ENCODE measurements around the gene STK32B. TPM values are rescaled to one million over a fixed set of nuclear protein-coding genes. Genes with fewer than 3 reads are reported as not detected.
A peak's percentile ranks its signal among the peaks of the same experiment; 100 is the strongest.

Gene STK32B
- total and polyA plus RNA-seq, 2 of the 4 experiments (the other 2 are of a cell fraction), result 5.5 to 6.3 TPM

GRCh38 chr4:5118091-5118786 is 67.0 kb downstream of the STK32B start:
- BruUV-seq (replicated peaks), result no TSS peak

More at GRCh38 chr4:5118091-5118786, 67.0 kb downstream of the STK32B start:
- in situ Hi-C loops (cut with MboI; ENCODE audit: low sequenced_read_pairs), result no loop called here
- Histone ChIP-seq H3K56ac (ENCODE audit: extremely low read depth, insufficient read depth, low read length) (no peak overlapping the region), H2BK15ac (ENCODE audit: low read depth, low read length) (peak overlapping the region; percentile 21; the same call in 1 of the 3 replicates), H3K14ac (replicated peaks; ENCODE audit: low read depth, low read length) (no peak overlapping the region), H3K9ac (ENCODE audit: low read depth, low read length) (no peak overlapping the region), H4K8ac (ENCODE audit: low read depth in 2 of 2, low read length in 2 of 2) (no peak overlapping the region), H2AFZ (replicated peaks; ENCODE audit: low read length, poor library complexity) (no peak overlapping the region), H2AK5ac (ENCODE audit: low read depth, low read length) (peak overlapping the region; percentile 73; the same call in 1 of the 2 replicates), H4K91ac (ENCODE audit: insufficient read depth, low read depth, low read length) (peak overlapping the region; percentile 2; the same call in 1 of the 2 replicates), H2AK9ac (replicated peaks; ENCODE audit: low read depth, low read length, poor library complexity) (peak overlapping the region; percentile 52), H4K5ac (ENCODE audit: low read depth, low read length) (no peak overlapping the region), H3K4me3 (ENCODE audit: insufficient read depth, low read depth, low read length) (no peak overlapping the region), H4K20me1 (ENCODE audit: insufficient read depth, low read length) (no peaks in the 10 kb centered on the region), H3K36me3 (ENCODE audit: control insufficient read depth, insufficient read depth, low read length) (no peaks in the 10 kb centered on the region), H3K27me3 (ENCODE audit: control insufficient read depth, insufficient read depth, low read length) (no peaks in the 10 kb centered on the region), H2BK120ac (ENCODE audit: low read depth, low read length) (0 out of 2 replicates have a peak overlapping the region, but pooled peaks have one; percentile 33), H3K23ac (ENCODE audit: low read depth, low read length) (no peak overlapping the region), H3K18ac (ENCODE audit: low read depth, low read length) (no peak overlapping the region), H3K4me1 (ENCODE audit: control insufficient read depth, insufficient read depth, low read length) (peaks cover 14% of the 10 kb centered on the region), H2BK5ac (ENCODE audit: low read depth, low read length, poor library complexity, severe bottlenecking) (no peak overlapping the region), H3K9me1 (ENCODE audit: insufficient read depth, low read length) (peaks cover 12% of the 10 kb centered on the region), H3K79me1 (ENCODE audit: low read depth in 1 of 2, low read length in 2 of 2) (peaks cover 0 to 33% of the 10 kb centered on the region in 2 experiments; a peak in 2 of 4 replicates), H2BK20ac (ENCODE audit: low read depth, low read length) (no peak overlapping the region), H3K9me3 (ENCODE audit: control insufficient read depth, insufficient read depth, low read length) (no peaks in the 10 kb centered on the region), H3K4ac (ENCODE audit: low read depth, low read length) (0 out of 2 replicates have a peak overlapping the region, but pooled peaks have one; percentile 29), H3K27ac (ENCODE audit: insufficient read depth, low read length) (no peak overlapping the region), H3K4me2 (ENCODE audit: low read depth, low read length) (no peak overlapping the region)
- WGBS, 2 experiments (ENCODE audit: extremely low coverage in 2 of 2, insufficient read length in 1 of 2), result 94% methylated on average over 4 of the region's 6 CpGs; no CpG with 5 or more reads in 1 of the 2 experiments
- ATAC-seq (ENCODE audit: low read depth) (no peak), DNase-seq (no peak)
- dilution Hi-C loops (cut with HindIII; ENCODE audit: low sequenced_read_pairs, unreplicated experiment), result no loop called here
- intact Hi-C loops (cut with micrococcal nuclease), result no loop called here
- ChIA-PET CTCF (no interaction called here), POLR2A (ENCODE audit: unreplicated experiment) (no interaction called here)
- TF ChIP-seq RAD21 (IDR thresholded peaks at IDR 0.05; ENCODE audit: low read length) (no peak), SMC3 (IDR thresholded peaks at IDR 0.05; ENCODE audit: low read depth, low read length) (no peak), CEBPB (IDR thresholded peaks at IDR 0.05; ENCODE audit: low read depth, low read length) (no peak), MXI1 (IDR thresholded peaks at IDR 0.05; ENCODE audit: borderline replicate concordance, low read depth, low read length) (no peak)
